Frontal cortex (tissue), 1 donor: Measurements from ENCODE around the gene SLC38A3. TPM values are rescaled to one million over a fixed set of nuclear protein-coding genes. Genes with fewer than 3 reads are reported as not detected.

Experiments
- small RNA-seq: library from RNA; depleted of rRNA; stranded (forward); fragments of <200 nt; gene quantifications from one replicate; pipeline ENCODE3, GENCODE V24; 2014
- total RNA-seq: library from RNA; depleted of rRNA; stranded (reverse); fragments of >200 nt; gene quantifications from one replicate; pipeline ENCODE4 v1.2.3, GENCODE V29; 2014

The SLC38A3 gene
- total RNA-seq, 1 donor from 2014 or later, result 2.0 TPM

Small RNA genes within 50 kb of the gene (small RNA-seq; reads per million reads assigned to genes)
- not detected for gene MIR566
- gene MIR5787, result not detected

Other genes starting within 250 kb of the SLC38A3 start
- gene RBM5, start 116.4 kb upstream of the SLC38A3 start, total RNA-seq, result 199 TPM
- 9.4 TPM for gene SEMA3F, start 49.9 kb upstream of the SLC38A3 start, total RNA-seq
- not detected for gene GNAT1, start 13.7 kb upstream of the SLC38A3 start, total RNA-seq
- gene GNAI2, start 30.9 kb downstream of the SLC38A3 start, total RNA-seq, result 97.0 TPM
- 2.4 TPM for gene SEMA3B, start 63.9 kb downstream of the SLC38A3 start, total RNA-seq
- 0.82 TPM for gene LSMEM2, start 73.8 kb downstream of the SLC38A3 start, total RNA-seq
- gene IFRD2, start 87.2 kb downstream of the SLC38A3 start, total RNA-seq, result 17.9 TPM
- gene HYAL3, start 94.1 kb downstream of the SLC38A3 start, total RNA-seq, result 3.7 TPM
- 5.3 TPM for gene NAA80, start 94.1 kb downstream of the SLC38A3 start, total RNA-seq
- gene HYAL1, start 98.3 kb downstream of the SLC38A3 start, total RNA-seq, result 0.41 TPM
- gene HYAL2, start 117.5 kb downstream of the SLC38A3 start, total RNA-seq, result 35.9 TPM
- gene TUSC2, start 123.0 kb downstream of the SLC38A3 start, total RNA-seq, result 16.7 TPM
- gene RASSF1, start 135.6 kb downstream of the SLC38A3 start, total RNA-seq, result 12.6 TPM
- 3.7 TPM for gene ZMYND10, start 140.5 kb downstream of the SLC38A3 start, total RNA-seq
- gene NPRL2, start 145.5 kb downstream of the SLC38A3 start, total RNA-seq, result 20.8 TPM
- gene CYB561D2, start 145.6 kb downstream of the SLC38A3 start, total RNA-seq, result 11.0 TPM
- gene TMEM115, start 154.2 kb downstream of the SLC38A3 start, total RNA-seq, result 18.3 TPM